Measurements from ENCODE around the gene CREB1. TPM values are rescaled to one million over a fixed set of nuclear protein-coding genes. Genes with fewer than 3 reads are reported as not detected.

CREB1 gene
- total and polyA plus RNA-seq, 9 donors, result 16.6 to 41.4 (median 30.9) TPM

DNA sequence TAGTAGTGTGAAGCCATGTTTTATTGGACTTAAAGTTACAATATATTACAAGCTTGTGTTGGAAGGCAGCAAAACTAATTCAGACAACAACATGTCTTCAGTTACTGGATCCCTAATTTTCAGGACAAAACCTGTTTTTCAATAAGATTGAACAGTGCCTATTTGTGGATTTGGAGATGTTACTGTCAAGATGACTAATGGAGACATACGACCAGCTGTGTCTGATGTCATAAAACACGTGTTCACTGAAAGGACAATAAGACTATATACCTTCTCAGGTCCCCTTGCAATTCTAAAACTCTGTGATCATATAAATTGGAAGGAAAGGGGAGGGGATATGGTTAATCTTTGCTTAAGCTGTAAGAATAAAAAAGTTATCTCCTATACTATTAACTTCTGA, 73.7 kb downstream of the CREB1 start:
- no peaks in the 10 kb centered on the region for H3K4me1 ChIP-seq (ENCODE audit: control insufficient read depth, insufficient read depth, low read length)
- no peaks in the 10 kb centered on the region for H3K27me3 ChIP-seq (ENCODE audit: control insufficient read depth, insufficient read depth, low read length)
- no peak overlapping the region for H3K27ac ChIP-seq (ENCODE audit: low read length)
- no peaks in the 10 kb centered on the region for H3K9me3 ChIP-seq (replicated peaks; ENCODE audit: control insufficient read depth, low read depth, low read length)
- H3K36me3 ChIP-seq (ENCODE audit: control insufficient read depth, insufficient read depth, low read length), result no peaks in the 10 kb centered on the region
- no peak for DNase-seq
- H3K4me3 ChIP-seq (ENCODE audit: low read length), result no peak overlapping the region
- no CpG with 5 or more reads among the region's 2 CpGs for WGBS (ENCODE audit: insufficient coverage)

DNA sequence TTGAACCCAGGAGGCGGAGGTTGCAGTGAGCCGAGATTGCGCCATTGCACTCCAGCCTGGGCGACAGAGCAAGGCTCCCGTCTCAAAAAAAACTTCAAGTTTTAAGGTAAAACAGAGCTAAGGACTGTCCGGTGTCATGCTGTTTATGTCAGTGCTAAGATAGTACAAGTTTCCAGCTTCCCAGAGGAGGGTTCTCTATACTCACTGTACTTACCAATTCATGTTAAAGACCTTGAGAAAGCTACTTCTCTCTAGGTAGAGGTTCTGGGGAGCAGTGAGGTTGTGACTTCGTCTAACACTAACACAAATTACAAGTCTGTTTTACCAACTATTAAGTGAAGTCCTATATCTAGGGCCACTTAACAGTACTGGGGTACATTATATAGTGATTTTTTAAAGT, 76.6 kb downstream of the CREB1 start:
- no peak for DNase-seq
- no CpG with 5 or more reads among the region's 7 CpGs for WGBS (ENCODE audit: insufficient coverage)
- Histone ChIP-seq H3K27me3 (ENCODE audit: control insufficient read depth, insufficient read depth, low read length) (no peaks in the 10 kb centered on the region), H3K4me3 (ENCODE audit: low read length) (no peak overlapping the region), H3K9me3 (replicated peaks; ENCODE audit: control insufficient read depth, low read depth, low read length) (no peaks in the 10 kb centered on the region), H3K4me1 (ENCODE audit: control insufficient read depth, insufficient read depth, low read length) (no peaks in the 10 kb centered on the region), H3K27ac (ENCODE audit: low read length) (no peak overlapping the region), H3K36me3 (ENCODE audit: control insufficient read depth, insufficient read depth, low read length) (no peaks in the 10 kb centered on the region)

DNA sequence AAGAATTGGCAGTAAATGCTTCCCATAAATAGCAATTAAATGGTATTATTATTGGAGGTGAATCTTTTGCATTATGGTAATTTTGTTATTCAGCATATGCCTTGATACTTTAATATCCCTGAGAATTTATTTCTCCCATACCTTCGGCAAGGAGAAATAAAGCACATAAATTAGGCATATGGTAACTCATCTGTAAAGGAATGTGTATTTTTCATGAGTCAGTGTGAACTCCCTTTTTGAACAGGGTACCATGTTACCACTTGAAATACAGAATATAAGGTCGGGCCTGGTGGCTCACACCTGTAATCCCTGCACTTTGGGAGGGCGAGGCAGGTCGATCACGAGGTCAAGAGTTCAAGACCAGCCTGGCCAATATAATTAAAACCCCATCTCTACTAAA, 77.1 kb downstream of the CREB1 start:
- Histone ChIP-seq H3K36me3 (ENCODE audit: control insufficient read depth, insufficient read depth, low read length) (no peaks in the 10 kb centered on the region), H3K27me3 (ENCODE audit: control insufficient read depth, insufficient read depth, low read length) (no peaks in the 10 kb centered on the region)
- WGBS (ENCODE audit: insufficient coverage), result 100% methylated on average over 1 of the region's 5 CpGs

DNA sequence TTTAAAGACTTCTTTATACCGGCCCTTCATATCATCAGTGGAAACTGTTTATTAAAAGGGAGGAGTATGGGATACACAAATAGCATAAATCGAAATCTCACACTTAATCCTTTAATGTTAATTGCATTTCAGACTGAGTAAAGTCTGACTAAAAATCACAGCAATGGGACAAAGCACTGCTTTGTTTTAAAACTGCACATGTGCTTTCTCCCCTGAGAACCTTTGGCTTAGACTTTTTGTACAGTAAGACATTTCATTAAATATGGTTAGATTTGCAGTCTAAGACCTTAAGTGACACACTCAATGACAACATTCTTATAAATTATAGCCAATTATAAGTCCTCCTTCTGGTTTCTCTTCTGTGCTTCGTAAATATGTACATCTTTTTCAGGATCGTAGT, 83.0 kb downstream of the CREB1 start:
- H3K27ac ChIP-seq (ENCODE audit: low read length), result no peak overlapping the region
- peaks cover 21% of the 10 kb centered on the region for H3K36me3 ChIP-seq (ENCODE audit: control insufficient read depth, insufficient read depth, low read length)
- no CpG with 5 or more reads among the region's 4 CpGs for WGBS (ENCODE audit: insufficient coverage)
- no peaks in the 10 kb centered on the region for H3K9me3 ChIP-seq (replicated peaks; ENCODE audit: control insufficient read depth, low read depth, low read length)
- no peaks in the 10 kb centered on the region for H3K4me1 ChIP-seq (ENCODE audit: control insufficient read depth, insufficient read depth, low read length)
- DNase-seq, result no peak
- no peak overlapping the region for H3K4me3 ChIP-seq (ENCODE audit: low read length)
- no peaks in the 10 kb centered on the region for H3K27me3 ChIP-seq (ENCODE audit: control insufficient read depth, insufficient read depth, low read length)

More for the DNA sequence above, 77.1 kb downstream of the CREB1 start:
- Histone ChIP-seq H3K9me3 (replicated peaks; ENCODE audit: control insufficient read depth, low read depth, low read length) (no peaks in the 10 kb centered on the region), H3K27ac (ENCODE audit: low read length) (no peak overlapping the region), H3K4me3 (ENCODE audit: low read length) (no peak overlapping the region), H3K4me1 (ENCODE audit: control insufficient read depth, insufficient read depth, low read length) (no peaks in the 10 kb centered on the region)
- DNase-seq, result no peak

DNA sequence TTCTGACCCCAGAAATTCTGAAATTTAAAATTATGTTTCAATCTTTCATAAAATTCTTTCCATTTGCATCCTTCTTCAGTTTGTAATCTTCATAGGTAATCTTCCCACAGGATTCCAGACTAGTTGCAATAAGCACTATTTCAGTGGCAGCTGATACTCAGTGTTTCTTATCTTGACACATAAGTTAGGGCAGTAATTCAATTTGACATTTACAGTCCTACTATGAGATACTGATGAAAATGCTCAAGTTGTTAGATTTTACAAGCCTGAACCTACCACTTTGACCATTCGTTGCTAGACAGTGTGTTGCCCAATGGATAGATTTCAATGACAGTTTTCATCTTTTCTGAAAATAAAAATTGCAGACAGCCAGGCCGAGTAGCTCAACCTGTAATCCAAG, 85.1 kb downstream of the CREB1 start:
- no peak overlapping the region for H3K4me3 ChIP-seq (ENCODE audit: low read length)
- WGBS (ENCODE audit: insufficient coverage), result no CpG with 5 or more reads among the region's 2 CpGs
- H3K4me1 ChIP-seq (ENCODE audit: control insufficient read depth, insufficient read depth, low read length), result no peaks in the 10 kb centered on the region
- H3K36me3 ChIP-seq (ENCODE audit: control insufficient read depth, insufficient read depth, low read length), result peaks cover 31% of the 10 kb centered on the region
- H3K27me3 ChIP-seq (ENCODE audit: control insufficient read depth, insufficient read depth, low read length), result no peaks in the 10 kb centered on the region
- DNase-seq, result no peak
- no peaks in the 10 kb centered on the region for H3K9me3 ChIP-seq (replicated peaks; ENCODE audit: control insufficient read depth, low read depth, low read length)
- H3K27ac ChIP-seq (ENCODE audit: low read length), result no peak overlapping the region

DNA sequence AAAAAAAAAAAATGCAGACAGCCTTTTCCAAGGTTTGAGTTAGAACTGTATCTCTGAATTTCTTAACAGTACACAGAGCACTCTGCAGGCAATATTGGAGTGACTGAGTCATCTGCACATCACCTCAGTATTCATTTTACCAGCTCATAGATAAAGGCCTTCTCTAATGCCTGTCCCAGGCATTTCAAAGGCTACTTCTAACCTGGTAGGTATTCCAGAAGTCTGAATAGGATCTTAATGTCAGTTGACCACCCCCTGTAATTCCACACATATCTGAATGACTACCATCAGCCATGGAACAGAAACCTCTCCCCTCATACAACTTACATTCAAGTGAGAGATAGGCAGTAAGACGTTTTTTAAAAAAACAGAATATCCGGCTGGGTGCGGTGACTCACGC, 86.4 kb downstream of the CREB1 start:
- no peaks in the 10 kb centered on the region for H3K27me3 ChIP-seq (ENCODE audit: control insufficient read depth, insufficient read depth, low read length)
- H3K27ac ChIP-seq (ENCODE audit: low read length), result no peak overlapping the region
- H3K4me3 ChIP-seq (ENCODE audit: low read length), result no peak overlapping the region
- no peaks in the 10 kb centered on the region for H3K9me3 ChIP-seq (replicated peaks; ENCODE audit: control insufficient read depth, low read depth, low read length)
- peaks cover 38% of the 10 kb centered on the region for H3K36me3 ChIP-seq (ENCODE audit: control insufficient read depth, insufficient read depth, low read length)
- no peaks in the 10 kb centered on the region for H3K4me1 ChIP-seq (ENCODE audit: control insufficient read depth, insufficient read depth, low read length)
- 94% methylated on average over 3 of the region's 4 CpGs for WGBS (ENCODE audit: insufficient coverage)
- no peak for DNase-seq

DNA sequence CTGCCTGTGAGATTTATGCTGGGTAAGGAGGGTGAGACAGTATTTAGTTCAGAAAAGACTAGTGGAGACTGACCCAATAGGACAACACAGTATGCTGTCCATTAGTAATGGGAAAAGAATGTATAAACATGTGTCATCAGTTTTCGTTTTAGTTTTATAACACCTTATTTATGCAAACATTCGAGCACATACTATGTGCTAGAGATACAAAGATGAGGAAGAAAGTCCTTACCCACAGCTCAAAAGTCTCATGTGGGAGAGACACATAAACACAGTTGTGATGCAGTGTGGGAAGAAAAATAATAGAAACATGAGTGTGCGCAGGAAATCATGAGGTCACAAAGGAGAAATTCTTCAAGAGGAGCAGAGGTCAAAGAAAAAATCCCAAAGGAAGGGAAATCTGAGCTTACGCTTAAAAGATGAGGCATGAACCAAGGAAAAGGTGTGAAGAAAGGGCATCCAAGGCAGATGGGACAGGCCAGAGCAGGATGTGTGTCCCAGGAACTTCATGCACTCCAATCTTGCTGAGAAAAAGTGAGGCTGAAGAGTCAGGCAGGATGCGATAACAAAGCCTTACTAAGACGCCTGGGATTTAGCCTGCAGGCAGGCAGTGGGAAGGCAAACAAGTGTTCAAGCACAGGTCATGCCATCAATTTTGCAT, 87.4 kb downstream of the CREB1 start:
- Histone ChIP-seq H3K27me3 (ENCODE audit: control insufficient read depth, insufficient read depth, low read length) (no peaks in the 10 kb centered on the region), H3K4me3 (ENCODE audit: low read length) (no peak overlapping the region), H3K9me3 (replicated peaks; ENCODE audit: control insufficient read depth, low read depth, low read length) (no peaks in the 10 kb centered on the region), H3K4me1 (ENCODE audit: control insufficient read depth, insufficient read depth, low read length) (no peaks in the 10 kb centered on the region), H3K36me3 (ENCODE audit: control insufficient read depth, insufficient read depth, low read length) (peaks cover 43% of the 10 kb centered on the region), H3K27ac (ENCODE audit: low read length) (no peak overlapping the region)
- DNase-seq, result peak; percentile 15
- 68% methylated on average over 4 of the region's 6 CpGs for WGBS (ENCODE audit: insufficient coverage)

DNA sequence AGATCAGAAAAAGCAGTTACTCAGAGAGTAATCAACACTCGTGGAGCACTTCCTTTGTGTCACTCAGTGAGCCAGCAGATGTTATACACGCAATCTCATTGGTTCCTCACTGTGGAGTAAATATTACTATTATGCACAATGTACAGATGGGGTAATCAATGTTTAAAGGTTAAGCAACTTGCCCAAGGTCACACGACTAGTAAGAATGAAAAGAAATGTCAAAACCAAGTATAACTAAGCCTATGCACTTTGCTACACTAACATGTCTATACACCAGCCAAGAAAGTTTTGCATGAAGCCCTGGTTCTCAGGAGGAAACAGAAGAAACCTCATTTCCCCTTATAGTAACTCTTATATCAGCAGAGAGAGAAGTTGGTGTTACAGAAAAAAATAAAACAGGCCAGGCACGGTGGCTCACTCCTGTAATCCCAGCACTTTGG, 90.0 kb downstream of the CREB1 start:
- no CpG with 5 or more reads among the region's 4 CpGs for WGBS (ENCODE audit: insufficient coverage)
- Histone ChIP-seq H3K4me3 (ENCODE audit: low read length) (no peak overlapping the region), H3K9me3 (replicated peaks; ENCODE audit: control insufficient read depth, low read depth, low read length) (no peaks in the 10 kb centered on the region), H3K4me1 (ENCODE audit: control insufficient read depth, insufficient read depth, low read length) (peaks cover 4% of the 10 kb centered on the region), H3K27ac (ENCODE audit: low read length) (no peak overlapping the region), H3K36me3 (ENCODE audit: control insufficient read depth, insufficient read depth, low read length) (peaks cover 43% of the 10 kb centered on the region), H3K27me3 (ENCODE audit: control insufficient read depth, insufficient read depth, low read length) (no peaks in the 10 kb centered on the region)
- DNase-seq, result peak; percentile 27

DNA sequence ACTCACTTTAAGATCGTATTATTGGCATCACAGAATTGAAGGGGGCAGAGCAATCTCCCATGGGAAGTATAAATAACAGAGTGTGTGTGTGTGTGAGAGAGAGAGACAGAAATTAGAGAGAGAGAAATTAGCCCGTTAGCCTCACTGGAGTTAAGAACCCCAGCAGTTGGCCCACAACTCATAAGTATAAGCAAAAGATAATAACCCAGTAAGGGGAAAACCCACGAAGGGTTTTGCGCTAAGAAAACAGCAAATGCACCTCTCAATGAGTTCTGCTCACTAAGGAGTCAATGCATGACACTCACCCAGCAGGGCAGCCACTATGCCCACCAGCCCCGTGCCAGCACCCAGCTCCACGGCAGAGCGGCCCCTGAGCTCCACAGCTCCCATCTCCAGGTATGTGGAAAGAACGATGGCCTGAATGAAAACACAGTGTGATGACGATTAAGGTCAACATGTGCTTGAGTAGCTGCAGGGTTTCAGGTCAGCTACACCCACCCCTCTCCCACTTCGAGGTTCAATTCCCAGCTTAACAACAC, 91.8 kb downstream of the CREB1 start:
- no peaks in the 10 kb centered on the region for H3K27me3 ChIP-seq (ENCODE audit: control insufficient read depth, insufficient read depth, low read length)
- H3K4me1 ChIP-seq (ENCODE audit: control insufficient read depth, insufficient read depth, low read length), result peaks cover 4% of the 10 kb centered on the region
- H3K36me3 ChIP-seq (ENCODE audit: control insufficient read depth, insufficient read depth, low read length), result peaks cover 31% of the 10 kb centered on the region
- no peak overlapping the region for H3K27ac ChIP-seq (ENCODE audit: low read length)
- no peak for DNase-seq
- WGBS (ENCODE audit: insufficient coverage), result 80% methylated on average over 3 of the region's 10 CpGs
- H3K4me3 ChIP-seq (ENCODE audit: low read length), result no peak overlapping the region
- no peaks in the 10 kb centered on the region for H3K9me3 ChIP-seq (replicated peaks; ENCODE audit: control insufficient read depth, low read depth, low read length)

DNA sequence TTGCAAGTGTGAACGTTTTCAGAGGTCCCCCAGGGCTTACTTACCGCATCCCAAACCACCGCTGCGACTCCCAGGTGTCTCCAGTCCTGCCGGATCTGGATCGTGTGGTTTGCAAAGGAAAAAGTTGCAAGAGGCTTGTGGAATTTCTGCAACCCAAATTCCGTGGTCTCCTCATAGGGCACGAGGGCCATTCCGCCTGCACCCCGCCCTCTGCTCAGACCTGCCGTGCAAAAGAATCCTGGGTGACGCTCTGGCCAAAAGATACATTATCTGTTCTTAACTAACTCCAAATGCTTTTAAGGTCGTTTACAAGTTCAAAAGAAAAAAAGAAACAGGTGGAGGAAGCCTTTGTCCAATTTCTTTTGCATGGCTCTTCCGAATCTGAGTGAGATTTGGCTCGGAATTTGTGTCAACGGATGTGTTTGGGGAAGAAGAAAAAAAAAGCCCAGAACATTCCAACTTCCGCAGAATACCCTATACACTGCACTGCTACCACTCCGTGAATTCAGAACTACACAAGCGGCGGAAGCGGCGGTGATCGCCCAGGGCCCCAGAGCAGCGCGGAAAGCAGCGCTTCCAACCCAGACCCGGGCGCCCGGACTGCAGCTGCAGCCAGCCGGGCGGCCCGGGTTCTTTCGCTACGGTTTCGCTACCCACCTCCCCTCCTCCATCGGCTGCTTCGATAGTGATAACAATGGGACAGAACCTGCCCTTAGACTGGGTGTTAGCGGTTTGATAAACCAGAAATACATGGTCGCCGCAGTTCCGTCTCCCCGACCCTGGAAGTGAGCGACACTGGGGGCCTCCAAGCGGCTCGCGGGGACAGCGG, 94.6 kb downstream of the CREB1 start:
- Histone ChIP-seq H3K36me3 (ENCODE audit: control insufficient read depth, insufficient read depth, low read length) (peaks cover 14% of the 10 kb centered on the region), H3K4me1 (ENCODE audit: control insufficient read depth, insufficient read depth, low read length) (peaks cover 7% of the 10 kb centered on the region), H3K27me3 (ENCODE audit: control insufficient read depth, insufficient read depth, low read length) (no peaks in the 10 kb centered on the region), H3K4me3 (ENCODE audit: low read length) (peak overlapping the region; percentile 97), H3K9me3 (replicated peaks; ENCODE audit: control insufficient read depth, low read depth, low read length) (no peaks in the 10 kb centered on the region), H3K27ac (ENCODE audit: low read length) (peak overlapping the region; percentile 98)
- DNase-seq, result peak; percentile 86
- 0% methylated on average over 25 of the region's 47 CpGs for WGBS (ENCODE audit: insufficient coverage)

Data from muscle of leg (tissue), 11 donors.